Fibroblast of the aortic adventitia (primary cell): Measurements from ENCODE around the gene POLR1B. TPM values are rescaled to one million over a fixed set of nuclear protein-coding genes. Genes with fewer than 3 reads are reported as not detected.

Experiments
- DNase-seq: peaks from one replicate; pipeline ENCODE4 v3.0.0-alpha.2; 2010; ENCODE audit warnings: low read depth
- H3K4me3 ChIP-seq: 2 replicates; pipeline ENCODE4 v1.5.1; 2011; ENCODE audit warnings: low read depth, mild to moderate bottlenecking, control low read depth, low read length, moderate library complexity
- CTCF ChIP-seq: IDR thresholded peaks from 2 replicates; pipeline ENCODE4 v1.5.1; 2011; ENCODE audit warnings: mild to moderate bottlenecking, low read length, control low read depth, inconsistent platforms; ENCODE audit not compliant: insufficient read depth
- total RNA-seq: library from RNA; depleted of rRNA; stranded (reverse); fragments of >200 nt; gene quantifications from 2 replicates; pipeline ENCODE4 v1.2.3, GENCODE V29; 2012; ENCODE audit warnings: low replicate concordance

POLR1B gene
- total RNA-seq, 1 donor = 15.3 TPM

- no peak overlapping the region for H3K4me3 ChIP-seq
- no peak for DNase-seq
- no peak for TF ChIP-seq CTCF
Observed at GRCh38 chr2:112585873-112586464, 43.7 kb downstream of the POLR1B start.

DNA sequence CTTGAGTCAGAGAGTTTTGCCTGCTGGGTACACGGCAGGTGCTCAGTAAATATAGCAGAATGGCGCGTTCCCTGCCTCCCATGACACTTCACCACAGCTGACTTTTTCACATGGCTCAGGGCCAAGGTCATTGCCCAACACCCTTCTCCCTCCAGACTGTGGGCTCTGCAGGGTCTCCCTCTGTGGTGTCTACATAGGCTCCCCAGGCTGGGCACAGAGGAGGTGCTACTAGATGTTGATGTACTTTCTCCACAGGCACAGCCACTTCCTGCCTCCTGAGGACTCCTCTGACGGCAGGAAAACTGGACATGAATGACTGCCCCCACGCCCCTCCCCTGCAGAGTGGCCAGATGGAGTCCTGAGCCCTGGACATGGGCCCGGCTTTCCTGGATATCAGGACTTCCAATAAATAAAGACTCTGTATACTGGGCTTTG is 46.4 kb downstream of the POLR1B start:
- TF ChIP-seq CTCF = no peak
- no peak for DNase-seq
- H3K4me3 ChIP-seq = no peak overlapping the region

- no peak for TF ChIP-seq CTCF
- no peak for DNase-seq
- no peak overlapping the region for H3K4me3 ChIP-seq
Observed at GRCh38 chr2:112591413-112591812, 49.1 kb downstream of the POLR1B start.

DNA sequence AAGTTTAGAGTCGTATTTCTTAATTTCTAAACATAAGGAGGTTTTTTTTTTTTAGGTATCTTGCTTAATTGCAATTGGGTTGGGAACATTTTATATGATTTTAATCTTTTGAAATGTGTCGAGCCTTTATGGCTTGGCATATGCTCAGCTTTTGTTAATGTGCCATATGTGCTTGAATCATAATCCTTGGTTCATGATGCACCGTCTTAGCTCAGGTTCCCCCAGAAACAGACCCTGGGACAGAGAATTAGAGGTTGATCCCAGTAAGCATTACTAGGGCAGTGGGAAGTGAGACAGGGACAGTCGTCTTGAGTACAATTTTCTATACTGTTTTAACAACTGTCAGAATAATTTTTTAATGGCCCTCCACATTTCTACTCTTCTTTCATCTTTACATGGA is 51.5 kb downstream of the POLR1B start:
- TF ChIP-seq CTCF = no peak
- DNase-seq = no peak
- H3K4me3 ChIP-seq = no peak overlapping the region

DNA sequence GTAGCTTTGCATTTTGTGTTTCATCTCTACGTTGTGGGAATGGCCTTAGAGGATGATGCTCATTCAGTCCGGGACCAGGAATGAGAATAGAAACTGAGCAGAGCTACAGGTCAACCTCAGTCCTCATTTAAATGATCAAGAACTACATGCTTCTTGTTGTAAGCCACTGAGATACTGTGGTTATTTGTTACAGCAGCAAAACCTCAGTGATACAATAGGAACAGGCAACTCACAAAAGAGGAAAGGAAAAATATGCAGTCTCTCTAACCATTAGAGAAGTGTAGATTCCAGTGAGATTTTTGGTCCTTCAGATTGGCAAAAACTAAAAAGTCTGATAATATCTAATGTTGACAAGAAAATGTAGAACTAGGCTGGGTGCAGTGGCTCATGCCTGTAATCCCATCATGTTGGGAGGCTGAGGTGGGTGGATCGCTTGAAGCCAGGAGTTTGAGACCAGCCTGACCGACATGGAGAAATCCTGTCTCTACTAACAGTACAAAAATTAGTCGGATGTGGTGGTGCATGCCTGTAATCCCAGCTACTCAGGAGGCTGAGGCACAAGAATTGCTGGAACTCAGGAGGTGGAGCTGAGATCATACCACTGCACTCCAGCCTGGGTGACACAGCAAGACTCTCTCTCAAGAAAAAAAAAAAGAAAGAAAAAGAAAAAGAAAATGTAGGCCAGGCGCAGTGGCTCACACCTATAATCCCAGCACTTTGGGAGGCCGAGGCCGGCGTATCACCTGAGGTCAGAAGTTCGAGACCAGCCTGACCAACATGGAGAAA is 55.5 kb downstream of the POLR1B start:
- no peak for DNase-seq
- no peak overlapping the region for H3K4me3 ChIP-seq

DNA sequence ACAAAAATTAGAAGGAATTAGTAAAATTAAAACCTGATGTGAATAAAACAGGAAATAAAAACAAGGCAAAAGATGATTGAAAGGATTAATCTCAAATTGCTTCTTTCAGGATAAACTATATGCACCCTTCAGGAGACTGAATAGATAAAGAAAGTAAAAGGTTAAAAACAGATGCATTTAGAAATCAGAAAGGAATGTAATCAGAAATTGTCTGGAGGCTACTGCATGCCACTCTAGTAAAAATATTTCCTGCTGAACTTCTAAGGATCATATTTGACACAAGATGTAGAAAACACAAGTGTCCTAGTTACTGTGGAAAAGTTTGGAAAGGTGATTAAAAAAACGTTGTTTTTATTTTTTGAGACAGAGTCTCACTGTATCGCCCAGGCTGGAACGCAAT is 58.4 kb downstream of the POLR1B start:
- no peak for DNase-seq
- H3K4me3 ChIP-seq = no peak overlapping the region
- TF ChIP-seq CTCF = no peak

More for the DNA sequence above, 55.5 kb downstream of the POLR1B start:
- no peak for TF ChIP-seq CTCF

- no peak for TF ChIP-seq CTCF
- no peak for DNase-seq
Observed at GRCh38 chr2:112601754-112602153, 59.5 kb downstream of the POLR1B start.

More at GRCh38 chr2:112601754-112602153, 59.5 kb downstream of the POLR1B start:
- H3K4me3 ChIP-seq = no peak overlapping the region
